ENCODE results near the gene APBB1IP.
A peak's percentile ranks its signal among the peaks of the same experiment; 100 is the strongest.
"Not testable (repeated sequence)": the region's sequence is repeated elsewhere in the genome, so short reads cannot be mapped to it uniquely, and the experiment has no call there.

Gene APBB1IP

DNA sequence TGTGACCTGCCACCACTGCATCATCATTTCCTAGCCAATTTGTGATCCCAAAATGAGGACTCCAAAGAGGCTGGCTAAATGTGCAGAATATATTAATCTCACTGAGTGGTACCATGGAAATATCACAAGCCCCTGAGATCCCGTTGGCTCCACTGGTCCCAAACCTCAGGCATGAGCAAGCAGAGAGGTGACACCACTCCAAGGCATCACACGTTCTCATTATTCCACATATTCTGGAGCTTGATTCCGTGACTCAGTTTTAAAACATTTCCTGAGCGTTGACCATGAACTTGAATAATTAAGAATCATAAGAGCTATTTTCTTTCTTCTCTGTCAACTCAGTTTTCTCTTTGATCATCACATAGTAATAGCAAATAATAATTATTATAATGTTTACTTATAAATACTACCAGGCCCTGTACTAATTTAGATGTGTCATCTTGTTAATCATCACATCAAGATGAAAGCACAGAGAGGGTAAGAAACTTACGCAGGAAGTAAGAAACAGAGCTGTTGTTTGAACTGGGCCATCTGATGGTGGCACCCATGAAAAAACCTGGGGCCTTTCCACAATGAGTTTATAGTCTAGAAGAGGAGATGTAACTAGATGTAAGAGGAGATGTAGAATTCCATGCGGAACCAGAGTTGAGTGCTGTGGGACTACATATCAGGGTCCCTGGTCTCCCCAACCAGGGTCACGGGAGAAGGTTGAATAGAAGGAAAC lies 3.5 kb downstream of the APBB1IP start:
- DNase-seq (ENCODE audit: low read depth in 2 of 2), result no peak

DNA sequence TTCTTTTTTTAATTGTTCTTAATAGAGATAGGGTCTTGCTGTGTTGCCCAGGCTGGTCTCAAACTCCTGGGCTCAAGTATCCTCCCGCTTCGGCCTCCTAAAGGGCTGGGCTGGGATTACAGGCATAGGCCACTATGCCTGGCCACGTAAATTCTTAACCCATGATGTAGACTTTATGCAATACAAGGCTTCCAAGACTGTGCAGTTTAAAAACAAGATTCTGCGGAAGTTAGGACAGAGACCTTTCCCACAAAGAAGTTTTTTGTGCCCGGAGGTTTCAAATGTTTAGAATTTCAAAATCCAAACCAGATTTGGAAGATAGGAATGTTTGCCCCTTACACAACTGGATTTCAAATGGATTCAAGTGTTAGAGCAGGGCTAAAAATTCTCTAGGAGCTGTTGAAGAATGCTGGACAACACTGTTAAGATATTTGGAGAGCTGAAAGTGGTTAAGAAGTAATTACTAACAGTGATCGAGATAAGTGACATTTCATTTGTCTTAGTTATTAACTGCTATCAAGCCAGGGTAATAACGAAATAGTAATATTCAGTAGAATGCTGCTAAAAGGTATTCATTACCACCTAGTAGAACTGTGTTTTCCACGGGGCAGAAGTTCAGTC lies 7.4 kb downstream of the APBB1IP start:
- no peak for DNase-seq (ENCODE audit: low read depth in 2 of 2)

DNA sequence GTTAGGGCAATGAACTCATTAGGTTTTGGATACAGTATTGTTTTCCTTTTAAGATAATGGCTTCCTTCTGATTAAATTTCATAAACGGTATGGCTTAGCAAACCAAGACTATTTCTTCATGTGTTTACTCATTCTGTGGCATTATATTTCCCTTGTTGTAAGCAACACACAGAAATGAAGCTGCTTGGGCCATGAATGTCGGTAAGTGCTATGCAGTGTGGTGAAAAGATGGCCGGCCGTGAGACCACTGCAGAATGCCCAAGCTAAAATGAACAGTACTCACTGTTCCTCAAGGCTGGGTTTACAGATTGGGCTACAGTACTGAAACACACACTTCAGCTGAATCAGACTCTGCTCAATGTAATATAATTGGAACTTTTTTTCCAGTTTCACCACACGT lies 8.1 kb downstream of the APBB1IP start:
- no peak for DNase-seq (ENCODE audit: low read depth in 2 of 2)

DNA sequence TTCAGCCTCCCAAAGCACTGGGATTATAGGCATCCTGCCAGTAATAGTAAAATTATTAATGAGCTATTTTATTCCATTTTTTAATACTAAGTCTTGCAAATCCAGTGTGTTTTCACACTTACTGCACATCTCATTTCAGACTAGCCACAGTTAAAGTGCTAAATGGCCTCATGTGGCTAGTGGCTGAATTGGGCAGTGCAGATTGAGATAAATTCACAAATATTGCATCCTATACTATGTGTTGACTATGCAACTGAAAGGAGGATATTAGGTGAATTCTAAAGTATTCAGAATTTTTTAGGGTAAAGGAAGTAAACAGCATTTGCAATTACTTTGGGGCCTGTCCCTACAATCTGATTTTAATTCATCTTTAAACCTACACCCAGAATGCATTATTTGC lies 10.2 kb downstream of the APBB1IP start:
- no peak for DNase-seq (ENCODE audit: low read depth in 2 of 2)

DNA sequence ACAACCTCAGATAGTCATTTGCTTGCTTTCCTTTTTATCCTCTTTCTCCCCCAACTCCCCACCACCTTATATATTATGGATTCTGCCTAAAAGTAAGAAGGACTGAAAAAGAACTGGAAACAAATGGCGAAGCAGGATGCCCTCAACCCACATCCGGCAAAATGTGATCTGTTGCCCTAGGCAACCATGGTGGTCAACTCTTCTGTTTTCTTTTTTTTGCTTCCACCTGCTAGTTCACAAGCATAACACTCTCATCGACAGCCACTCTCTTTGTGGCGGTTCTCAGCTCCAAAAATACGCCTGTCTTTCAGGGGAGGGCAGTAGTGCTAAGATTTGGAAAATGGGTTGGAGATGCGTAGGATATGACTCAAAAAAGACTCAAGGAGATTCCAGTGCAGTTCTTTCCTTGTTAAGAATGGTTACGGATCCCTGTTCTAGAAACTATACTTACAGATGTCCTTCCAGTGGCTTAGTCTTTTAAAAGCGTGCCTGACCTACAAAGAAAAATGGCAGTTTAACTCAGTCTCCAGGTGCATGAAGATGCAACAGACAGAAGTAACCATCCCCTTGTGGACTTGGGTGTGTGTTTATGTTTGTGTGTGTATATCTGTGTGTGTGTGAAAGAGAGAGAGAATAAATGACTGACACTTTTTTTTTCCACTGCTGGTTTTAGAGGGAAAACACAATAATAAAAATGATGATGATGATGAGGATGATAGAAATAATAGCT lies 10.7 kb downstream of the APBB1IP start:
- DNase-seq (ENCODE audit: low read depth in 2 of 2), result peak; percentile 22 to 55

DNA sequence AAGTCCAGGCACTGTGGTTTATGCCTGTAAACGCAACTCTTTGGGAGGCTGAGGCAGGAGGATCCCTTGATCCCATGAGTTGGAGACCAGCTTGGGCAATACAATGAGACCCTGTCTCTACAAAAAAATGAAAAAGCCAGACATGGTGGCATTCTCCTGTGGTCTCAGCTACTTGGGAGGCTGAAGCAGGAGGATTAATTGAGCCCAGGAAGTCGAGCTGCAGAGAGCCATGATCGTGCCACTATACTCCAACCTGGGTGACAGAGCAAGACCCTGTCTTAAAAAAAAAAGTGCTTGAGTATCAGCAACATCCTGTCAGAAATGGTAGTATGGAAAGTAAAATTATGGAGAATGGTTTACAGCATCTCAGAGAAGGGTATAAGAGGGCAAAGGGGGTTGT lies 11.6 kb downstream of the APBB1IP start:
- no peak for DNase-seq (ENCODE audit: low read depth in 2 of 2)

DNA sequence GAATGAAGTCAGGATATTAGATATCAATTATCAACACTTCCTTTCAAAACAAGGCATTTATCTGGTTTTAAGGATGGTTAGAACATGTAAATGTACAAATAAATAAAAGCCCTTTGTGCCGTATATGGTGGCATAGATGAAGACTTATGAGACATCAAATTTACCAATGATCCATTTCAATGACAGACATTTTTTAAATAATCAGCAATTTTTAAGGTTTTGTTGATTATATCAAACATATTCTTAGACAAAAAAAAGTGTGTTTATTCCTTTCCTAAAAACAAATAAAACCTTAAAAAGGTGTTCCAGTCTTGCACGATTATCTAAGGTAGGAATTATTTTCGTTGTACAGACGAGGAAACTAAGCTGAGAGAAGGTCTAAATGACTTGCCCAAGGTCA lies 13.8 kb downstream of the APBB1IP start:
- no peak for DNase-seq (ENCODE audit: low read depth in 2 of 2)

DNA sequence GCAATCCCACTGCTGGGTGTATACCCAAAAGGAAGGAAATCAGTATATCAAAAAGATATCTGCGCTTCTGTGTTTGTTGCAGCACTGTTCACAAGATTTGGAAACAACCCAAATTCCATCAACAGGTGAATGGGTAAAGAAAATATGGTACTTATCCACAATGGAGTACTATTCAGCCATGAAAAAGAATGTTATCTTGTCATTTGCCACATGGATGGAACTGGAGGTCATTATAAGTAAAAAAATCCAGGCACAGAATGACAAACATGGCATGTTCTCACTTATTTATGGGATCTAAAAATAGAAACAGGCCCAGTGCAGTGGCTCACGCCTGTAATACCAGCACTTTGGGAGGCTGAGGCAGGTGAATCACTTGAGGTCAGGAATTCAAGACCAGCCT lies 15.7 kb downstream of the APBB1IP start:
- DNase-seq (ENCODE audit: low read depth in 2 of 2), result no peak

DNA sequence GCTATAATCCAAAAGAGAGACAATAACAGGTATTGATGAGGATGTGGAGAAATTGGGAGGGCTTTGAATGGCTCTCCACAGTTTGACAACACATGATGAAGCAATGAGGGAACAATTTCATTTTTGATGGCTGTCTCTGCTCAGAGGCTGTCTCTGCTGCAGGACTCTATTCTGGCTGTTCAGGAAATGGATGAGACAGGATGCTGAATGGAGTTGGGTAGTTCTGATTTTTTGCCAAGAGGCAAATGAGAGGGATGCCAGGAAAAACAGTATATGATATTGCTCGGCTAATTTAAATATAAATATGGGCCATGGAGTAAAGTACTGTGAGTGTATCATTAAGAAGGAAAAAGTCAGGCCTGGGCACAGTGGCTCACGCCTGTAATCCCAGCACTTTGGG lies 16.8 kb downstream of the APBB1IP start:
- no peak for DNase-seq (ENCODE audit: low read depth in 2 of 2)

DNA sequence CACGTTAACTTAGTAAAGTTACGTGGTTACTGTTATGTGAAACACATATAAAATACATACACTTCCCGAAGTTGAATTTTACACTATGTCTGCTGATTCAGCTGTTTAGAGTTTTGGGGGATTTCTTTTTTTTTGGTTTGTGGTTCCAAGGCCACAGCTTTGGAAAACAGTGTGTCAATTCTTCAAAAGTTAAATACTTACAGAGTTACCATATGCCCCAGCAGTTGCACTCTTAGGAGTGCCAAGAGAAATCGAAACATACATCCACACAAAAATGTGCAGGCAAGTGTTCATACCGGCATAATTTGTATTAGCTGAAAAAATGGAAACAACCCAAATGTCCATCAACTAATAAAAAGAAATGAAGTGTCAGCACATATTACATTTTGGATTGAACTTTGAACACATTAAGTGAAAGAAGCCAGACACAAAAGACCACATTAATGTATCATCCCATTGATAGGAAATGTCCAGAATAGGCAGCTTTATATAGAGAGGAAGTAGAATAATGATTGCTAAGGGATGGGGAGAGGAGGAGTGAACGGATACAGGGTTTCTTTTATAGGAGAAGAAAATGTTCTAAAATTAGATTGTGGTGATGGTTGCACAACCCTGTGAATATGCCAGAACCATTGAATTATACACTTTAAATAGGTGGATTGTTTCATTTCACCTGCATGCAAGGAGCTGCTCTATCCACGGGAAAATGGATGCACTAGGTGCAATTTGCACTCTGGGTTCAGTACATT lies 17.6 kb downstream of the APBB1IP start:
- no peak for DNase-seq (ENCODE audit: low read depth in 2 of 2)

DNA sequence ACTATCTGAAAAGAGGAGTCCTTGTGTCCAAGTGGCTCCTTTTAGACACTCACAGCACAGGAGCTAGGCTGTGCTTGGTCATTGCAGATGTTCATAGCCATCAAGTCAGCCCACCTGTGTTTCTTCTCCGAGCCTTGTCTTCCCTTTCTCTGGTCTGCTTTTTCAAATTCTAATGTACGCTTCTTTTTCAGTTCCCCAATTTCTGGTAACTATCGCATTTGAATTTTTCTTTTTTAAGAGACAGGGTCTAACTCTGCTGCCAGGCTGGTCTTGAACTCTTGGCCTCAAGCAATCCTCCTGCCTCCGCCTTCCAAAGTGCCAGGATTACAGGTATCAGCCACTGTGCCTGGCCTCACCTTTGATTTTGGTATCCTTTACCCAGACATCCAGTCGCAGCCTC lies 18.9 kb downstream of the APBB1IP start:
- no peak for DNase-seq (ENCODE audit: low read depth in 2 of 2)

DNA sequence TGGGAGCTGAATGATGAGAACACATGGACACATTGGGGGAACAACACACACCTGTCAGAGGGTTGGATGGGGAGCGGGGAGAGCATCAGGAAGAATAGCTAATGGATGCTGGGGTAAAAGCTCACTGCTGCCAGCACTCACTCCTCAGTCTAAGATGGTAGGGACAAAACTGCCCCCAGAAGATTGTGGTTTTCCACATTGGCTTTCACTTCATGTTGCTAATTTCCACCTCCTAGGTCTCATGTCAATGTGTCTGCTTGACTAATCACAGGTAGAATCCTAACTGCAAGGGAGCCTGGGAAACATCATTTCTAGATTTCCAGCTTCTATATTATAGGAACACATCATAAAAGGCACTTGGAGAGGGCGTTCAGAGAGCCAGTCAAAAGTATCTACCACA lies 22.6 kb downstream of the APBB1IP start:
- no peak for DNase-seq (ENCODE audit: low read depth in 2 of 2)

DNA sequence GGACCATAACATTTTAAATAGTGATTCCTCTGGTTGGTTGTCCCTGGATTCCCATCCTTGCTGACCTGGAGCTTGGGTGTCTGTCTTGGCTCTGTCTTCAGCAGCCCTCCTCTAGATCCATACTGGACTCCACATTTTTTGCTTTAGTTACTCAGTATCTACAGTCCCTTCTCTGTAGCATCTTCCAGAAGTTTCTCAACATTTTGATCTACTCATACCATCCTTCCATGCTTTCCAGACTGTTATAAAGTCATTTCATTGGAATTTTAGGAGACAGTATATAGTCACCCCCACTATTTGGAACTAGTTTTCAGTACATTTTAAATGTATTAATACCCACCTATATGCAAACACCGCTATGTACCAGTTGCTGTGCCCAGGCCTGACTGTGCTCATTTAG lies 25.8 kb downstream of the APBB1IP start:
- no peak for DNase-seq (ENCODE audit: low read depth in 2 of 2)

DNA sequence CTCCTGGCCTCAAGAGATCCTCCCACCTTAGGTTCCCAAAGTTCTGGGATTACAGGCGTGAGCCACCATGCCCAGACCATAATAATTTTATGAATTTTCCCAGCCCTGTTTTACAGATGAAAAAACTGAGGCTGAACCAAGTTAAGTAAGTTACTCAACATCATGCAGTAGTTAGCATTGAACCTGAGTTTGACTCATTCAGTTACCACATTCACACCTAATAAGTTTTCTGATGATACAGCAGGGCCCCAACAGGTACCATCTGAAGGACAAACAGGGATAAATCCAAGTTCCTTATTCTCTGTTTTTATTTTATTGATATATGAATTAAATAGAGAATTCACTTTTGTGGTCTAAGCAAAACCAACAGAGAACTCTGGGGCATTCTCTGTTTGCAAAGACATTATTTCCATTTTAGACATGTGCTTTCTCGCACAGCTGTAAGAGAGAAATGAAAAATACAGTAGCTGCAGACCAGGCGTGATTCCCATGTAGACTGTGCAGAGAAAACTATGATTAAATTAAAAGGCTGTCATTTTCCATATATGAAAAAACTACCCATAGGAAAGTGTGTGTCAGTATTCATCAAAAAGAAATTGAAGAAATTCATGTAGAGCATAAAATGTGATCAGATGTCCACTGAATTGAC lies 26.6 kb downstream of the APBB1IP start:
- no peak for DNase-seq (ENCODE audit: low read depth in 2 of 2)

DNA sequence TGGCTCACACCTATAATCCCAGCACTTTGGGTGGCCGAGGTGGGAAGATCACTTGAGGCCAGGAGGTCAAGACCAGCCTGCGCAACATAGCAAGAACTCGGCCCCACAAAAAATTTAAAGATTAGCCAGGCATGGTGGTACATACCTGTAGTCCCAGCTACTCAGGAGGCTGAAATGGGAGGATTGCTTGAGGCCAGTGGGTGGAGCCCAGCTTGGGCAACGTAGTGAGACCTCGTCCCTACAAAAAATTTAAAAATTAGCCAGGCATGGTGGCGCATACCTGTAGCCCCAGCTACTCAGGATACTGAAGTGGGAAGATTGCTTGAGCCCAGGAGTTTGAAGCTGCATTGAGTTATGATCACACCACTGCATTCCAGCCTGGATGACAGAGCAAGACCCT lies 28.4 kb downstream of the APBB1IP start:
- DNase-seq (ENCODE audit: low read depth in 2 of 2), result not testable (repeated sequence)

DNA sequence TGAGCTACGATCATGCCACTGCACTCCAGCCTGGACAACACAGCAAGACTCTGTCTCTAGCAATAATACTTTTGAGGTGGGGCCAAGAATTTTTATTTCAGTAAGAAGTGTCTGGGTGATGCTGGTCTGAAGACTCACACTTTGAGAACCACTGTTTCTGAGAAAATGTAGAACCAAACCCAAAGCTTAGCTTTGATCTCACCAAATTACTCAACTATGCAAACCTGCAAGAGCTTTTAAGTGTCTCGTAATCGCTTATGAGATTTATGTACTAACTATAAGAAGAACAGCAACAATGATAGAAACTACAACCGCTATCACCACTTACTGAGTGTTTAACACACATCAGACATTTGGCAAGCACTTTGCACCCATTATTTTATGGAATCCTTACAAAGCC lies 29.5 kb downstream of the APBB1IP start:
- no peak for DNase-seq (ENCODE audit: low read depth in 2 of 2)

DNA sequence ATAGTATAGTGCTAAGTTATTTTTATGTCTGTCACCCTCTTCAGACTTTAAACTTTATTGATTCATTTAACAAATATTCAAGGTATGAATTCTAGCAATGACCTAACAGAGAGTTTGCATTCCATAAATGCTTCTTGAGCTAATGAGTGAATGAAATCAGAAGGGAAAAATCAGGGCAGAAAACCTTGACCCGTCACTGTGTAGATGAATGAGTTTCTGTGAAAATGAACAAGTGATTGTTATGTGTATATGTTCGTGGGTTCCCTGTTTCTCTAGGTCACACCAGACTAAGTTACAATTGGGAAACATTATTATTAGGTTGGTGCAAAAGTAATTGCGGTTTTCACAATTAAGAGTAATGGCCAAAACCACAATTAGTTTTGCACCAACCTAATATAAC lies 30.1 kb downstream of the APBB1IP start:
- DNase-seq (ENCODE audit: low read depth in 2 of 2), result no peak

DNA sequence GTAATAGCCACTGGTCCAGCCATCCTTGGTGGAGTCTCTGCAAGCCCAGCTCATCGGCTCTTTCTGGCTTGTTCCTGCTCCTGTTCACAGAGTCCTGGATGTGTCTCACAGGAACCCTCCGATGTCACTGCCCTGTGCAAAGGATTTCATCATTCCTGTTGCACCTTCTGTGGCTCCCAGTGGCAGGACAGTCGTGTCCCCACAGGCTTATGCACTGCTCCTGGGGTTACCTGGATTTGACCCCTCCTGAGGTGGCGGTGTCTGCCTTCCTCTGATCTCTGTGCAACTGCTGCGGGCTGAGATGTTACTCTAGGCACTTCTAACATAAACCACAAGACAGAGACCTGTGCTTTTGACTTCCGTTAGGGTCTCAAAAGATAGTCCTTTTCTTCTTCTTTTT lies 30.6 kb downstream of the APBB1IP start:
- DNase-seq (ENCODE audit: low read depth in 2 of 2), result no peak

DNA sequence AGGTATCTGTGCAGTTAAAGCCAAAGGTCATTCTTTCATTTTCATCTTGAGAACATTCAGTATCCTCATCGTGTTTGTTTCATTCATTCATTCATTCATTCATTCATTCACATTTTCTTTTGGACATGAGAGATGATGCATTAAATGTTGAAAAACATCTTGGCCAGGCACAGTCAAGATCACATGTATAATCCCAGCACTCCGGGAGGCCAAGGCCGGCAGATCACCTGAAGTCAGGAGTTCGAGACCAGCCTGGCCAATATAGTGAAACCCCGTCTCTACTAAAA lies 34.3 kb downstream of the APBB1IP start:
- no peak for DNase-seq (ENCODE audit: low read depth in 2 of 2)

DNA sequence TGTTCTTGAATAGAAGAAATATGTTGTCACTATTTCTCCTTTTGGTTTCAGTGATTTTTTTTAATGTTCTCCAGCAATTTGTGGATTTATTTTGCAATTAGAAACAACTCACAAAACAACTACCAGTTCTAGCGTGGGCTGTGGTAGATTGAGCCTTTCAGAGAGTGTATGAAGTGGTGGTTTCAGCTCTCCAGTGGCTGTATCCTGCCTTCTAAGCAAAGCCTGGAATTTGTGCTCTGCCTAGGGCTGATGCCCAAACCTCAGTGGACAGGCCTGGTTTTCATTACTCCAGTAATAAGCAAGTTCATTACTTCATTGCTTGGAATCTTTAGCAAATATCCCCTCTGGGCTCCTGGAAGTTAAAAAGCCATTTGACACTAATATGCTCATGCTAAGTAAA lies 35.9 kb downstream of the APBB1IP start:
- DNase-seq (ENCODE audit: low read depth in 2 of 2), result no peak

DNA sequence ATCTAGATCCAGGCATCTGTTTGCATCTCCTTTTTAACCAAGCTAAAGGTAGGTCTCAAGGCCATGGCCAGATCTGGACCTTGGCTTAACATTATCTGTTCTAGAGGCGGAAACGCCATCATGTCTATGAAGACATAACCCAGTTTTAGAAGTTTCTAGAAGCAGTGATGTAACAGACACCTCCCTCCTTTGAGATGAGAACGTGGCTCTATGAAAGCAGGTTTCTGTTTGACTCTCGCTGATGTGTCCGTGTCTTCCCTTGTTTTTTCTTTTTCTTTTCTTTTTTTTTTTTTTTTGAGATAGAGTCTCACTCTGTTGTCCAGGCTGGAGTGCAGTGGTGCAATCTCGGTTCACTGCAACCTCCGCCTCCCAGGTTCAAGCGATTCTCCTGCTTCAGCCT lies 36.7 kb downstream of the APBB1IP start:
- DNase-seq (ENCODE audit: low read depth in 2 of 2), result not testable (repeated sequence)

DNA sequence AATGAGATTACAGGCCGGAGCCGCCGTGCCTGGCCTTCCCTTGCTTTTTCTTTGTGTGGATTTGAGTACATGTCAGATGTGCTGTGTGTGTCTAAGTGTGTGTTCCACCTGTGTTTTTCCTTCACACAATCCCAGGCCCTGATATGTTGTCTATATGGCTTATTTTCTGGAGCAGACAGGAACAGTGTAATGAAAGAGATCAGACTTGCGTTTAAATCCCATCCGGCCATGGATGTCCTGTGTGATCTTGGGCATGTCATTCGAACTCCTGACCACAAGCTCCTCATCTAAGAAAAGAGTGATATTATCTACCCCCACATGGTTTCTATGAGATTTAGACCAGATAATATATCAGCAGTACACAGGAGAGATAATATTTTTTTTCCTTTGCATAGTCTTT lies 37.2 kb downstream of the APBB1IP start:
- no peak for DNase-seq (ENCODE audit: low read depth in 2 of 2)
